Neural cell (in vitro differentiated cells): Measurements from ENCODE around the gene PPP1R3D. TPM values are rescaled to one million over a fixed set of nuclear protein-coding genes. Genes with fewer than 3 reads are reported as not detected.

ENCODE experiments used
- H2AFZ ChIP-seq: fragments of 200-600, 300-800 bp; sonication (generic), shearing (Covaris generic); 2 replicates; pipeline ENCODE4 v1.6.0; 2014; ENCODE audit warnings: low read depth, mild to moderate bottlenecking, antibody characterized with exemption, low read length, moderate library complexity
- H3F3A ChIP-seq: fragments of 200-600 bp; shearing (Covaris generic); 2 replicates; pipeline ENCODE4 v1.6.1; 2016; ENCODE audit warnings: mild to moderate bottlenecking, moderate library complexity, mixed read lengths, antibody characterized with exemption, low read length; ENCODE audit not compliant: insufficient read depth, poor library complexity, severe bottlenecking
- H3K27ac ChIP-seq: fragments of 200-600, 300-800 bp; sonication (generic), shearing (Covaris generic); 2 replicates; pipeline ENCODE4 v1.5.1; 2014; ENCODE audit warnings: mild to moderate bottlenecking, low read length, moderate library complexity
- H3K27me3 ChIP-seq: fragments of 300-800, 200-600 bp; sonication (generic), shearing (Covaris generic); 2 replicates; pipeline ENCODE4 v1.6.0; 2014; ENCODE audit warnings: mild to moderate bottlenecking, low read depth, low read length, moderate library complexity; ENCODE audit not compliant: insufficient read depth
- H3K36me3 ChIP-seq: fragments of 300-800, 200-600 bp; sonication (generic), shearing (Covaris generic); 2 replicates; pipeline ENCODE4 v1.5.1; 2014; ENCODE audit warnings: mild to moderate bottlenecking, antibody characterized with exemption, low read length, moderate library complexity; ENCODE audit not compliant: insufficient read depth
- H3K4me2 ChIP-seq: fragments of 300-800, 200-600 bp; sonication (generic), shearing (Covaris generic); 2 replicates; pipeline ENCODE4 v1.6.0; 2014; ENCODE audit warnings: mild to moderate bottlenecking, low read length
- H3K4me3 ChIP-seq: fragments of 300-800, 200-600 bp; sonication (generic), shearing (Covaris generic); 2 replicates; pipeline ENCODE4 v1.5.1; 2014; ENCODE audit warnings: mild to moderate bottlenecking, low read length, moderate library complexity
- H3K79me2 ChIP-seq: fragments of 200-600 bp; shearing (Covaris generic); replicated peaks from 2 replicates; pipeline ENCODE4 v1.6.0; 2014; ENCODE audit warnings: mild to moderate bottlenecking, low read length, moderate library complexity; ENCODE audit not compliant: insufficient read depth
- H3K9ac ChIP-seq: fragments of 300-800, 200-600 bp; sonication (generic), shearing (Covaris generic); 2 replicates; pipeline ENCODE4 v1.6.1; 2016; ENCODE audit warnings: mild to moderate bottlenecking, low read length, mixed read lengths
- H3K9me2 ChIP-seq: fragments of 200-600 bp; shearing (Covaris generic); 2 replicates; pipeline ENCODE4 v1.6.1; 2016; ENCODE audit warnings: mild to moderate bottlenecking, low read length, mixed read lengths; ENCODE audit not compliant: insufficient read depth
- H3K9me3 ChIP-seq: fragments of 200-600, 300-800 bp; sonication (generic), shearing (Covaris generic); 2 replicates; pipeline ENCODE4 v1.6.1; 2016; ENCODE audit warnings: mild to moderate bottlenecking, mixed run types, low read length, moderate library complexity, mixed read lengths
- H4K20me1 ChIP-seq: fragments of 200-600 bp; shearing (Covaris generic); 2 replicates; pipeline ENCODE4 v1.6.1; 2016; ENCODE audit warnings: mild to moderate bottlenecking, mixed run types; ENCODE audit not compliant: insufficient read depth
- CTCF ChIP-seq: fragments of 450-650 bp; IDR thresholded peaks from 2 replicates; pipeline ENCODE4 v1.5.1; 2014; ENCODE audit warnings: antibody characterized with exemption, mild to moderate bottlenecking, moderate library complexity; ENCODE audit not compliant: poor library complexity, severe bottlenecking
- EP300 ChIP-seq: fragments of 450-650 bp; conservative IDR thresholded peaks from 2 replicates; pipeline ENCODE4 v1.6.1; 2014; ENCODE audit warnings: antibody characterized with exemption, mild to moderate bottlenecking, moderate library complexity; ENCODE audit not compliant: poor library complexity, severe bottlenecking
- EZH2 ChIP-seq: fragments of 200-600, 300-800 bp; shearing (Covaris generic), sonication (generic); IDR thresholded peaks from 2 replicates; pipeline ENCODE4 v1.6.1; 2014; ENCODE audit warnings: antibody characterized with exemption, low read length, borderline replicate concordance, mild to moderate bottlenecking; ENCODE audit not compliant: insufficient read depth, poor library complexity, severe bottlenecking
- MXI1 ChIP-seq: fragments of 450-650 bp; conservative IDR thresholded peaks from 2 replicates; pipeline ENCODE4 v1.6.1; 2014; ENCODE audit warnings: antibody characterized with exemption, mild to moderate bottlenecking; ENCODE audit not compliant: poor library complexity, severe bottlenecking
- POLR2AphosphoS5 ChIP-seq: IDR thresholded peaks from 2 replicates; pipeline ENCODE4 v1.6.1; 2012
- RAD21 ChIP-seq: fragments of 450-650 bp; conservative IDR thresholded peaks from 2 replicates; pipeline ENCODE4 v1.6.1; 2014; ENCODE audit warnings: antibody characterized with exemption, mild to moderate bottlenecking, moderate library complexity
- REST ChIP-seq: IDR thresholded peaks from 2 replicates; pipeline ENCODE4 v1.6.1; 2012; ENCODE audit warnings: borderline replicate concordance
- SMC3 ChIP-seq: fragments of 450-650 bp; conservative IDR thresholded peaks from 2 replicates; pipeline ENCODE4 v1.6.1; 2014; ENCODE audit warnings: antibody characterized with exemption, mild to moderate bottlenecking, moderate library complexity; ENCODE audit not compliant: poor library complexity
- TAF1 ChIP-seq: IDR thresholded peaks from 2 replicates; pipeline ENCODE4 v1.6.1; 2012; ENCODE audit warnings: low read depth
- polyA plus RNA-seq: library from polyadenylated mRNA; depleted of rRNA; stranded (reverse); fragments of >200 nt; gene quantifications from 2 replicates; pipeline ENCODE4 v1.2.3, GENCODE V29; 2014

The PPP1R3D gene
- polyA plus RNA-seq, 1 donor from 2014 or later = 1.6 TPM

DNA sequence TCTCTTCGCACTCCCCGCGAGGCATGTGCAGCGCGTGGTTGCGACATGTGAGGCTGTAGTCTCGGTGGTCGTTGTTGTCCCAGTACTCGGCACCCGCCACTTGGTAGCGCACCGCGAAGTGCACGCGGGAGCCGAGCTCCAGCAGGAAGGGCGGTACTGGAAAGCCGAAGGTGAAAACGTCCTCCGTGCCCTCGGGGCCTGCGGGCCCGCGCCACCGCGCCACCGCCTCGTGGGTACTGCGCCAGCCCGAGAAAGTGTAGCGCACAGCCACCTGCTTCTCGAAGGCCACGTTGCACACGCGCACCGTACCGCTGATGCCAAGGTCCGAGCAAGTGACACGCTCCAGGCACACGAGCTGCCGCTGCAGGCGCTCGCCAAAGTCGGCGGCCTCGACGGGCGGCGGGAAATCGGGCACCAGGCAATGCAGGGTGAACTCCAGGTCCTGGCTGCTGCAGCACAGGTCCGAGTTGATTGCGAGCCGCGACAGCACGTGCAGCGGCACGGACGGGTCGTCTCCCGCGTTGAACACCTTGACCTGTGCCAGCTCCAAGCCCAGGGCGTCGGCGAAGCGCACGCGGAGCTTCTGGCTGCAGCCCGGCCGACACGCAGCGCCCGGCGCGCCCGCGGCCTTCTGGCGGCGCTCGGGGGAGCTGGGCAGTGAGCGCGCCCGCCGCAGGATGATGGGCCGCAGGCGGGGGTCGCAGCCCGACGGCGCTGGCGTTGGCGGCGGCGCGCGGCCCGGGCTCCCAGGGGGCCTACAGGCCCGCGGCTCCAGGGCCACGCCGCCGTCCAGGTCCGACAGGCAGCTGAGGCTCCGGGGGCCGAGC lies 840 bp downstream of the PPP1R3D start:
- no peaks in the 10 kb centered on the region for H3K27me3 ChIP-seq
- H3K9me3 ChIP-seq = no peaks in the 10 kb centered on the region

DNA sequence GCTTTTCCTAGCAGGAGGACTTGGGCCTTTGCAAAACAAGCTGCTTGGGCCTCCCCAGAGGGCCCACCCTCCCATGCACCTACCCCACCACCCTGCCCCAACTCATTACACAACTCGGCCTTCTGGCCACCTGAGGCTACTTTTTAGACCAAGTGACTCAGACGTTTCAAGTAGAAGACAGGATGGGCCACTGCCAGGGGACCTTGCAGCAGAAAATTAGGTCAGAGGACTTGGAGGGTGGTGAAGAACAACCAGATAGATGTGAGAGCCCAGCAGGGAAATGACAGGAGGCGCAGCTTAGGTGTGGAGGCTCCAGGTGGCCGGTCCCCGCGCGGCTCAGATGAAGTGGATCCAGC lies 1.4 kb downstream of the PPP1R3D start:
- Histone ChIP-seq H3K9me3 (no peaks in the 10 kb centered on the region), H4K20me1 (no peaks in the 10 kb centered on the region), H3K27ac (no peak overlapping the region), H3K79me2 (no peaks in the 10 kb centered on the region), H3K27me3 (no peaks in the 10 kb centered on the region), H3K9me2 (no peaks in the 10 kb centered on the region), H2AFZ (no peak overlapping the region), H3K36me3 (no peaks in the 10 kb centered on the region), H3K4me2 (no peak overlapping the region), H3F3A (peaks cover 7% of the 10 kb centered on the region), H3K9ac (no peak overlapping the region), H3K4me3 (no peak overlapping the region)
- TF ChIP-seq EP300 (no peak), SMC3 (no peak), POLR2AphosphoS5 (no peak), RAD21 (no peak), TAF1 (no peak), CTCF (no peak)

More for the DNA sequence above, 840 bp downstream of the PPP1R3D start:
- Histone ChIP-seq H3K27ac (no peak overlapping the region), H2AFZ (no peak overlapping the region), H4K20me1 (no peaks in the 10 kb centered on the region), H3K4me3 (peak overlapping the region; percentile 79), H3K9ac (peak overlapping the region; percentile 81), H3F3A (peaks cover 7% of the 10 kb centered on the region), H3K4me2 (no peak overlapping the region), H3K36me3 (no peaks in the 10 kb centered on the region), H3K9me2 (no peaks in the 10 kb centered on the region), H3K79me2 (no peaks in the 10 kb centered on the region)
- TF ChIP-seq REST (no peak), SMC3 (no peak), MXI1 (no peak), EZH2 (no peak), RAD21 (no peak), TAF1 (no peak), CTCF (no peak), POLR2AphosphoS5 (no peak), EP300 (no peak)
